ENCODE measurements around the gene CAPG.
A peak's percentile ranks its signal among the peaks of the same experiment; 100 is the strongest.
"Not testable (repeated sequence)": the region's sequence is repeated elsewhere in the genome, so short reads cannot be mapped to it uniquely, and the experiment has no call there.

The CAPG gene

GRCh38 chr2:85376291-85377065 is 33.7 kb downstream of the CAPG start:
- Mint-ChIP-seq H3K27ac (no peak overlapping the region), H3K4me1 (ENCODE audit: low read depth) (no peaks in the 10 kb centered on the region), H3K27me3 (no peaks in the 10 kb centered on the region), H3K9me3 (no peaks in the 10 kb centered on the region), H3K4me3 (no peak overlapping the region), H3K36me3 (ENCODE audit: low read depth) (peaks cover 54% of the 10 kb centered on the region)

GRCh38 chr2:85371045-85371444 is 39.1 kb downstream of the CAPG start:
- H3K36me3 Mint-ChIP-seq (ENCODE audit: low read depth) = peaks cover 24% of the 10 kb centered on the region

DNA sequence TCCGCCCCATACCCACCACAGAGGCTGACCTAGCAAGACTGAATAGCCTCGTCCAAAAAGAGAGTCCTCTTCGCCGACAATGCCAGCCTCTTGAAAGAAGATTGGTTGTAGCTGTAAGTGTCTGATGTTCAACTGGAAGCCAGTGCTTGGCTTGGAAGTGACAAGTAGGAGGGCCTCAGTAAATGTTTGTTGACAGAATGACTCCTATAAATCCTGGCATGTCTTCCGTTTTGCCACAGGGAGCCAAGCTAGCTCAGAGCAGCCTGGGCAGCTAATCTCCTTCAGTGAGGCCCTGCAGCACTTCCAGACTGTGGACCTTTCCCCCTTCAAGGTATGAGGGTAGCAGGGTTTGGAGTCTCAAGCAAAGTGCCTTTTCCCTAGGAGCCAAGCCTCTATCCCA is 40.7 kb downstream of the CAPG start:
- H3K27me3 Mint-ChIP-seq = no peaks in the 10 kb centered on the region
- H3K4me1 Mint-ChIP-seq (ENCODE audit: low read depth) = no peaks in the 10 kb centered on the region
- H3K36me3 Mint-ChIP-seq (ENCODE audit: low read depth) = peaks cover 17% of the 10 kb centered on the region
- no peak overlapping the region for H3K4me3 Mint-ChIP-seq
- H3K27ac Mint-ChIP-seq = no peak overlapping the region
- no peaks in the 10 kb centered on the region for H3K9me3 Mint-ChIP-seq

More at GRCh38 chr2:85371045-85371444, 39.1 kb downstream of the CAPG start:
- H3K9me3 Mint-ChIP-seq = no peaks in the 10 kb centered on the region
- H3K27me3 Mint-ChIP-seq = no peaks in the 10 kb centered on the region
- no peaks in the 10 kb centered on the region for H3K4me1 Mint-ChIP-seq (ENCODE audit: low read depth)
- no peak overlapping the region for H3K27ac Mint-ChIP-seq
- H3K4me3 Mint-ChIP-seq = no peak overlapping the region

GRCh38 chr2:85368921-85369320 is 41.2 kb downstream of the CAPG start:
- Mint-ChIP-seq H3K27me3 (no peaks in the 10 kb centered on the region), H3K36me3 (ENCODE audit: low read depth) (peaks cover 15% of the 10 kb centered on the region), H3K9me3 (no peaks in the 10 kb centered on the region), H3K27ac (no peak overlapping the region), H3K4me3 (no peak overlapping the region), H3K4me1 (ENCODE audit: low read depth) (no peaks in the 10 kb centered on the region)

DNA sequence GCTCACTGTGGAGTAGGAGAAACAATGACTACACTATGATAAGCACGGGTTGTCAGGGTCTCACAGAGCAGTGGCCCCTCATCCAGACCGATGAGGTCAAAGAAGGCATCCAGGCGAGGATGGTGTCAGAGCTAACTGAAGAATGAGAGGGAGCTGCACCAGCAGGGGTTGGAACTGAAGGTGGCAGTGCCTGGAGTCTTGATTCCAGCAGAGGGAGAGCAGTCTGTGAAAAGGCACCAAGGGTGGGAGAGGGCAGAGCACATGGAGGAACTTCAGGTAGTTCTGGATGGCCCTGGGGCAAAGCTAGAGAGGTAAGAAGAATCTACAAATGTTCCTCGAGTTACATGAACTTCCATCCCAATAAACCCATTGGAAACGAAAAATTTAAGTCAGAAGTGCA is 43.0 kb downstream of the CAPG start:
- no peaks in the 10 kb centered on the region for H3K27me3 Mint-ChIP-seq
- peaks cover 20% of the 10 kb centered on the region for H3K36me3 Mint-ChIP-seq (ENCODE audit: low read depth)
- no peak overlapping the region for H3K4me3 Mint-ChIP-seq
- no peaks in the 10 kb centered on the region for H3K4me1 Mint-ChIP-seq (ENCODE audit: low read depth)
- H3K9me3 Mint-ChIP-seq = no peaks in the 10 kb centered on the region
- H3K27ac Mint-ChIP-seq = no peak overlapping the region

- not testable (repeated sequence) for H3K27ac Mint-ChIP-seq; H3K4me3 Mint-ChIP-seq; H3K4me1 Mint-ChIP-seq (ENCODE audit: low read depth); H3K27me3 Mint-ChIP-seq; H3K9me3 Mint-ChIP-seq
- H3K36me3 Mint-ChIP-seq (ENCODE audit: low read depth) = peaks cover 45% of the 10 kb centered on the region
Observed at GRCh38 chr2:85362653-85363387, 47.3 kb downstream of the CAPG start.

DNA sequence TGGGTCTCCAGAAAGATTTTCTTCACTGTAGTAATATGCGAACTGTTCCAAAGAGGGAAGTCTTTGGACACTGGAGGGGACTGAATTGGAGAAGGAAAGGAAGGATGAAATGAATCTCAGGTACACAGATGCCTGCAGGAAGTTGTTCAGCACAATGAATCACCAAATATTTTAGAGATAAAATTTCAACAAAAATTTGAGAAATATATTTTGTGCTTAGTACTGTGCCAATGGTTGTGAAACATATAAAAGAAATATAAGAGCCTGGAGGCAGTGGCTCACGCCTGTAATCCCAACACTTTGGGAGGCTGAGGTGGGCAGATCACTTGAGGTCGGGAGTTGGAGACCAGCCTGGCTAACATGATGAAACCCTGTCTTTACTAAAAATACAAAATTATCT is 52.4 kb downstream of the CAPG start:
- H3K4me3 Mint-ChIP-seq = no peak overlapping the region
- H3K27me3 Mint-ChIP-seq = no peaks in the 10 kb centered on the region
- no peak overlapping the region for H3K27ac Mint-ChIP-seq
- H3K36me3 Mint-ChIP-seq (ENCODE audit: low read depth) = peaks cover 40% of the 10 kb centered on the region
- peaks cover 38% of the 10 kb centered on the region for H3K4me1 Mint-ChIP-seq (ENCODE audit: low read depth)
- H3K9me3 Mint-ChIP-seq = no peaks in the 10 kb centered on the region

DNA sequence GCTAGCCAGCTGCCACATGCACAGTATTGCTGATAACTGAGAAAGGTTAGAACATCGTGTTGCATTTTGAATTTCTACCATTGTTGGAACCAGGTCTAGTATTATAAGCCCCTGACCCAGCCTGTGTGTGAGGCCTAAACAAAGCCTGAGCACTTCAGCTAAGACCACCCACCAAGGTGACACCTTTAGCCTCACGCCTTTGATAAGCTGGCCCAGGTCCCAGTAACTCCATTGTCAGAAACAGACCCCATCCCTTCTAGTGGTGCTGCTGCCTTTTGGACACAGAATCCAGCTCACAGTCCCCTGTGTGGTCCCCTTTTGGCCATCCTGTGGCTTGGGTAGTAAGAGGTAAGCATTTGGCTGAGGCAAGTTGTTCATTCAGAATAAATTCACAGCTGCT is 54.0 kb downstream of the CAPG start:
- H3K4me3 Mint-ChIP-seq = no peak overlapping the region
- peaks cover 33% of the 10 kb centered on the region for H3K36me3 Mint-ChIP-seq (ENCODE audit: low read depth)
- no peak overlapping the region for H3K27ac Mint-ChIP-seq
- no peaks in the 10 kb centered on the region for H3K27me3 Mint-ChIP-seq
- H3K4me1 Mint-ChIP-seq (ENCODE audit: low read depth) = peaks cover 40% of the 10 kb centered on the region
- no peaks in the 10 kb centered on the region for H3K9me3 Mint-ChIP-seq

DNA sequence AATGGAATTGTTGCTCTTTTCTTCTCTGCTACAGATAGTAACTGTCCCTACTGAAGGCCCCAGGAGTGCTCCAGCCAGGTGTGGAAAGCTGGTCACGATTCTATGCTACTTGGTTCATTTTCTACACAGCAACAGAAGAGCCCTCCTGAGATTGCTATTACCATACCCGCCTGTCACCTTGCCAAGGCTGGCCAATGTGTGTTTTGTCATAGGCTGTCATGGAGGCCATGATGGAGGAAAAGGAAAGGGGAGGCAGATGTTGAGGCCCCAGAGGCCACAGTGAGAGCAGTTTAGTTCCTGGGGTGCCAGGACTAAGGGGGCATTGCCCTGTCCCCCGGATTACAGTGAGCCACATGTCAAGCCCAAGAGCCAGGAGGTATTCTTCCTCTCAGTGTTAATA is 54.6 kb downstream of the CAPG start:
- no peaks in the 10 kb centered on the region for H3K27me3 Mint-ChIP-seq
- H3K9me3 Mint-ChIP-seq = no peaks in the 10 kb centered on the region

DNA sequence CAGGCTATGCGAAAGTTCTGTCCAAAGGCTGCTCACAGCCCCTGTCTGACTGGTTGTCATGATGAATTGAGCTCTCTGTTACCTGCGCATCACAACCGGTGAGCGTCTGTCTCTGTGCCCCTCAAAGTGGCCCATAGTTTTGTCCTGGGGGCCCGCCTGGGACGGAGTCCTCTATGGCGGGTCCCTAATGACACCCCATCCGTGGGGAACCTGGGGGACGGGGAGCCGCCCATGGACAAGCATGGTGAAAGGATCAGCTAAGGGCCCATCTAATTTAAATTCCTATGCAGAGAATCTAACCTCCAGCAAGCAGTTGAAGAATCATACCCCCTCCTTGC is 55.1 kb downstream of the CAPG start:
- Mint-ChIP-seq H3K4me1 (ENCODE audit: low read depth) (peaks cover 40% of the 10 kb centered on the region), H3K4me3 (peak overlapping the region; percentile 97), H3K27me3 (no peaks in the 10 kb centered on the region), H3K9me3 (no peaks in the 10 kb centered on the region), H3K27ac (peak overlapping the region; percentile 96), H3K36me3 (ENCODE audit: low read depth) (peaks cover 39% of the 10 kb centered on the region)

More for the DNA sequence above, 54.6 kb downstream of the CAPG start:
- Mint-ChIP-seq H3K4me3 (peak overlapping the region; percentile 97), H3K36me3 (ENCODE audit: low read depth) (peaks cover 35% of the 10 kb centered on the region), H3K27ac (no peak overlapping the region), H3K4me1 (ENCODE audit: low read depth) (peaks cover 40% of the 10 kb centered on the region)

DNA sequence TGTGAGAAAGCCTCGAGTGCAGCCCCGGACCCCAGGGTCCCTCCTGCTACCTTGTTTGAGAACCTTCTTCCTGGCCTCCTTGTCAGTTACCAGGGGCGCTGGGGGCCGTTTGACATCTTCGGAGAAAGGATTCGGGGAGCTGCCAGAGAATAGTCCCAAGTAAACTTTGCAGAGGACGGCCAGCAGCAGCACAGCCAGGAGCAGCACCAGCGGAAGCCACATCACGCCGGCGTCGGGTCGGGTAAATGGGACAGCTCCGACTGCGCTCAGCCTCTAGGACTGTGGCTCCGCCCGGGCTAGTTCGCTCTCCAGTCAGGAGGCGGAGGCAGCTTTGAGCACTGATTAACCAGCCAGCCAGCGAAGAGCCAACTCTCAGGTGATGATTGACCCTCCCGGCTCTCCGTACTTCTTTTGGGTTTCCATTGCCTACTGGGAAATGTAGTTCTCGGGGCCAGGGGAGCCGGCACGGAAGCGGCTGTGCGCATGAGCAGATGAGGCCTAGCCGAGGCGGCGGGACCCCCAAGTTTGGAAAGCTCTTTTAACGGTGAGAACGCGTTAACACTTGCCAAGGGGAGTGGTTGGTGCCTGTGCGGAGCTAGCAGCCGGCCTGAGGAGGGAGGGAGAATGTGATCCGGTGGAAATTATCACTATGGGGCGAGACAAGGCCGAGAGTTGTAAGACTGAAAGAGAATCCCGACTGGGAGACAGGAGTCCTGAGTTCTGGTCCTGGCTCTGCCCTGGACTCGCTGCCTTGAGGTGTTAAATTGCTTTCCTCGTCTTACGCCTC is 55.7 kb downstream of the CAPG start, which contains the start of the genes ELMOD3 and RETSAT:
TSS of gene ELMOD3 (plus strand) at position 484 of the 787 bp plus-strand sequence. CDS start 2,430 bp downstream, outside the sequence.
TSS of gene RETSAT (minus strand) at position 243 of the 787 bp plus-strand sequence. CDS start at position 222, 21 bp downstream.
- H3K36me3 Mint-ChIP-seq (ENCODE audit: low read depth) = peaks cover 41% of the 10 kb centered on the region
- H3K27me3 Mint-ChIP-seq = no peaks in the 10 kb centered on the region
- peaks cover 40% of the 10 kb centered on the region for H3K4me1 Mint-ChIP-seq (ENCODE audit: low read depth)
- H3K4me3 Mint-ChIP-seq = peak within 1 kb of the TSS; percentile 97
- peak within 1 kb of the TSS; percentile 96 for H3K27ac Mint-ChIP-seq
- no peaks in the 10 kb centered on the region for H3K9me3 Mint-ChIP-seq

DNA sequence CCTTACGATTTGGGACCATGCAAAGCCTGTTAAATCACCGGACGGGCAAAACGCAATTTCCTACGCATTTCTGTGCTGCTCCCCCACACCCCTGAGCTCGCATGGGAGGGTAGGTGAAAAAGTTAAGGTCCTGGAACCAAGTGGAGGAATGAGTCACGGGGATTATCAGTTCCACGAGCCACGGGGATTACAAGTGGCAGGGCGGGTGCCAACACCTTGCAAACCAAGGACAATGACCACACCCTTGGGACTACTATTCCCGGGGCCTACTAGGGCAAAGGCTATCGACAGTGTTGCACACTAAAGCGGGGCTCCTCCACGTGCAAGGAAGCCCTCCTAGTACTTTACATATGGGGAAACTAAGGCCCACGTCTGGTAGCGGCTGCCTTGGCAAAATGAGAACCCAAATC is 56.3 kb downstream of the CAPG start:
- H3K36me3 Mint-ChIP-seq (ENCODE audit: low read depth) = peaks cover 42% of the 10 kb centered on the region
- peak overlapping the region; percentile 97 for H3K4me3 Mint-ChIP-seq
- no peaks in the 10 kb centered on the region for H3K27me3 Mint-ChIP-seq
- peak overlapping the region; percentile 96 for H3K27ac Mint-ChIP-seq
- peaks cover 40% of the 10 kb centered on the region for H3K4me1 Mint-ChIP-seq (ENCODE audit: low read depth)
- H3K9me3 Mint-ChIP-seq = no peaks in the 10 kb centered on the region

GRCh38 chr2:85347599-85347998 is 62.6 kb downstream of the CAPG start:
- peaks cover 38% of the 10 kb centered on the region for H3K36me3 Mint-ChIP-seq (ENCODE audit: low read depth)
- H3K27me3 Mint-ChIP-seq = no peaks in the 10 kb centered on the region
- H3K4me1 Mint-ChIP-seq (ENCODE audit: low read depth) = peaks cover under 1% of the 10 kb centered on the region
- H3K27ac Mint-ChIP-seq = no peak overlapping the region
- no peaks in the 10 kb centered on the region for H3K9me3 Mint-ChIP-seq
- no peak overlapping the region for H3K4me3 Mint-ChIP-seq

Data from stimulated activated naive CD8-positive, alpha-beta T cell treated with anti-CD3 and anti-CD28 coated beads, Interleukin-15, Interleukin-2, amounts not matched to agents 100 ng/mL and 50 ng/mL, for 24 hours (primary cell).